ENCODE measurements around the gene ANKRD49.

The ANKRD49 gene

DNA sequence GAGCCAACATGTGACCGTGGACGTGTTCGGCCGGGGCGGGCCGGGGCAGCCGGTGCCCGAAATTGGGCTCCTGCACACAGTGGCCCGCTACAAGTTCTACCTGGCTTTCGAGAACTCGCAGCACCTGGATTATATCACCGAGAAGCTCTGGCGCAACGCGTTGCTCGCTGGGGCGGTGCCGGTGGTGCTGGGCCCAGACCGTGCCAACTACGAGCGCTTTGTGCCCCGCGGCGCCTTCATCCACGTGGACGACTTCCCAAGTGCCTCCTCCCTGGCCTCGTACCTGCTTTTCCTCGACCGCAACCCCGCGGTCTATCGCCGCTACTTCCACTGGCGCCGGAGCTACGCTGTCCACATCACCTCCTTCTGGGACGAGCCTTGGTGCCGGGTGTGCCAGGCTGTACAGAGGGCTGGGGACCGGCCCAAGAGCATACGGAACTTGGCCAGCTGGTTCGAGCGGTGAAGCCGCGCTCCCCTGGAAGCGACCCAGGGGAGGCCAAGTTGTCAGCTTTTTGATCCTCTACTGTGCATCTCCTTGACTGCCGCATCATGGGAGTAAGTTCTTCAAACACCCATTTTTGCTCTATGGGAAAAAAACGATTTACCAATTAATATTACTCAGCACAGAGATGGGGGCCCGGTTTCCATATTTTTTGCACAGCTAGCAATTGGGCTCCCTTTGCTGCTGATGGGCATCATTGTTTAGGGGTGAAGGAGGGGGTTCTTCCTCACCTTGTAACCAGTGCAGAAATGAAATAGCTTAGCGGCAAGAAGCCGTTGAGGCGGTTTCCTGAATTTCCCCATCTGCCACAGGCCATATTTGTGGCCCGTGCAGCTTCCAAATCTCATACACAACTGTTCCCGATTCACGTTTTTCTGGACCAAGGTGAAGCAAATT lies 51.7 kb downstream of the ANKRD49 start:
- no peak for DNase-seq

DNA sequence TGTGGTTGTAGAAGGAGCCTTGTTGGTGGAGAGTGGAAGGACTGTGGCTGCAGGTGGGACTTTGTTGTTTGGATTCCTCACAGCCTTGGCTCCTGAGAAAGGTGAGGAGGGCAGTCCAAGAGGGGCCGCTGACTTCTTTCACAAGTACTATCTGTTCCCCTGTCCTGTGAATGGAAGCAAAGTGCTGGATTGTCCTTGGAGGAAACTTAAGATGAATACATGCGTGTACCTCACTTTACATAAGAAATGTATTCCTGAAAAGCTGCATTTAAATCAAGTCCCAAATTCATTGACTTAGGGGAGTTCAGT lies 52.3 kb downstream of the ANKRD49 start:
- DNase-seq = no peak

DNA sequence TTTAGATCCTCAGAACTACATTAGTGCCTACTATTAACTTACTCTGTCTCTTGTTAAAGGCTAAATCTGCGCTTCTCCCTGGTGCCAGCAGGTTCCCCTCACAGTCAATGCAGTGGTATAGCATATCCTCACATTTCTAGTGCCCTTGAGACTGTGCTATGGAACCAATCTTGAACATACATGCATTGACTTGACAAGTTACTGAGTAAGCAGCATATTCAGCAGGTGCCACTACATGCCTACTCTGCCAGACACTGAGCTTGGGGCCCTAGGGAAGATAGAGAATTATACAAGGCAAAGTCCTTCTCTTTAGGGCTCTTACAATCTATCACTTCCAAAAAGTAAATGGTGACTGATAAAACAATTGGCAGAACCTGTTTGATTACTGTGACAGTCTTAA lies 53.1 kb downstream of the ANKRD49 start:
- no peak for DNase-seq

DNA sequence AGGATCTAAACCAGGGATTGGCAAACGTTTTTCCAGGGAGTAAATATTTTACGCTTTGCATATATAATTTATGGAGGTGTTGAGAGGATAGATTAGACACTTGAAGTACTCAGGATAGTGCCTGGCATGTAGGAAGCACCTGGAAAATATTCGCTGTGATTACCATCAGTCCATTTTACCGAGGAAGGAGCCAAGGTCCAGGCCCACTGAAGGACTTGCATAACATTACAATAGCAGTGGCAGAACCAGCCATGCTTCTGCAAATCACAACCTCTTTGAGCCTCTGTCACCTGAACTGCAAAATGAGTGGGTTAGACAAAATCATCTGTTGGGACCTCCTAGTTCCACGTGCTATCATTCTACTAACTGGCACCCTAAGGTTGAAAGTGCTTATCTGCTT lies 55.4 kb downstream of the ANKRD49 start:
- DNase-seq = no peak
